HepG2 (cell line): Measurements from ENCODE around the gene BTBD19. TPM values are rescaled to one million over a fixed set of nuclear protein-coding genes. Genes with fewer than 3 reads are reported as not detected.

Experiments used
- HNRNPH1 ChIP-seq: fragments of 200-400 bp; formaldehyde crosslinking; optimal IDR thresholded peaks from 2 replicates; pipeline ENCODE3; 2017; ENCODE audit warnings: mild to moderate bottlenecking, low read depth, low read length
- NBN ChIP-seq: fragments of 450-650 bp; conservative IDR thresholded peaks from 2 replicates; pipeline ENCODE4 v1.6.1; 2017
- RXRA ChIP-seq: sonication (generic); formaldehyde crosslinking; IDR thresholded peaks from 2 replicates; pipeline ENCODE4 v1.5.1; 2020; ENCODE audit warnings: missing genetic modification reagents
- SNRNP70 ChIP-seq: fragments of 200-400 bp; formaldehyde crosslinking; IDR thresholded peaks from 2 replicates; pipeline ENCODE4 v1.6.1; 2017; ENCODE audit warnings: mild to moderate bottlenecking, low read depth, low read length, moderate library complexity
- SRF ChIP-seq: IDR thresholded peaks from 2 replicates; pipeline ENCODE4 v1.6.1; 2011; ENCODE audit warnings: mild to moderate bottlenecking, low read depth, low read length, moderate library complexity
- ZNF124 ChIP-seq: sonication (generic); formaldehyde crosslinking; IDR thresholded peaks from 2 replicates; pipeline ENCODE4 v1.4.0; 2020; ENCODE audit warnings: missing genetic modification reagents
- ZNF235 ChIP-seq: sonication (generic); formaldehyde crosslinking; IDR thresholded peaks from 2 replicates; pipeline ENCODE4 v1.8.1; 2023; ENCODE audit warnings: mild to moderate bottlenecking, missing genetic modification reagents, borderline replicate concordance
- ZSCAN9 ChIP-seq: IDR thresholded peaks from 2 replicates; pipeline ENCODE4 v1.6.1; 2016; ENCODE audit warnings: borderline replicate concordance
- polyA plus RNA-seq, 8 experiments: library from polyadenylated mRNA; depleted of rRNA in 3 of 8; stranded (reverse) in 7 of 8; unstranded in 1 of 8; fragments of >200 nt; fragmentation: Illumina TruSeq in 4 of 8; extraction: Trizol in 4 of 8; gene quantifications; 2 replicates each; pipeline versions ENCODE4 v1.2.1 to v1.2.3, GENCODE V29; 2011 to 2016; ENCODE audit warnings: low read depth in 4 of 8, missing spikeins in 1 of 8, mixed read lengths in 1 of 8; ENCODE audit not compliant: insufficient read depth in 1 of 8
- total RNA-seq, 5 experiments: library from RNA; depleted of rRNA; stranded (reverse); fragments of >200 nt; fragmentation: Illumina TruSeq; extraction: Trizol; gene quantifications; 2 replicates each; pipeline ENCODE4 v1.2.3, GENCODE V29; 2016; ENCODE audit warnings: low read depth in 1 of 5
- TF ChIP-seq, protein P1 (sequence below): sonication (generic); formaldehyde crosslinking; IDR thresholded peaks from 2 replicates; pipeline ENCODE4 v1.4.0; 2020; ENCODE audit warnings: mild to moderate bottlenecking, missing genetic modification reagents
- TF ChIP-seq, protein P2 (sequence below): sonication (generic); formaldehyde crosslinking; IDR thresholded peaks from 2 replicates; pipeline ENCODE4 v1.4.0; 2020; ENCODE audit warnings: missing genetic modification reagents
- TF ChIP-seq, protein P3 (sequence below): sonication (generic); formaldehyde crosslinking; IDR thresholded peaks from 2 replicates; pipeline ENCODE4 v1.8.0; 2022; ENCODE audit warnings: mild to moderate bottlenecking, missing genetic modification reagents, borderline replicate concordance
- TF ChIP-seq, protein P4 (sequence below), 2 experiments: IDR thresholded peaks; 2 replicates each; pipeline ENCODE4 v1.6.1; 2011 to 2012; ENCODE audit warnings: low read length in 2 of 2, borderline replicate concordance in 1 of 2, low read depth in 1 of 2, mild to moderate bottlenecking in 1 of 2, moderate library complexity in 1 of 2
- TF ChIP-seq, protein P5 (sequence below): fragments of 450-650 bp; IDR thresholded peaks from 2 replicates; pipeline ENCODE4 v1.6.1; 2017; ENCODE audit warnings: mild to moderate bottlenecking

The BTBD19 gene
- total and polyA plus RNA-seq, 2 of the 13 experiments (the other 11 are each of a cell fraction or from before 2014, with no cell fraction given), result 2.7 to 6.7 TPM

DNA sequence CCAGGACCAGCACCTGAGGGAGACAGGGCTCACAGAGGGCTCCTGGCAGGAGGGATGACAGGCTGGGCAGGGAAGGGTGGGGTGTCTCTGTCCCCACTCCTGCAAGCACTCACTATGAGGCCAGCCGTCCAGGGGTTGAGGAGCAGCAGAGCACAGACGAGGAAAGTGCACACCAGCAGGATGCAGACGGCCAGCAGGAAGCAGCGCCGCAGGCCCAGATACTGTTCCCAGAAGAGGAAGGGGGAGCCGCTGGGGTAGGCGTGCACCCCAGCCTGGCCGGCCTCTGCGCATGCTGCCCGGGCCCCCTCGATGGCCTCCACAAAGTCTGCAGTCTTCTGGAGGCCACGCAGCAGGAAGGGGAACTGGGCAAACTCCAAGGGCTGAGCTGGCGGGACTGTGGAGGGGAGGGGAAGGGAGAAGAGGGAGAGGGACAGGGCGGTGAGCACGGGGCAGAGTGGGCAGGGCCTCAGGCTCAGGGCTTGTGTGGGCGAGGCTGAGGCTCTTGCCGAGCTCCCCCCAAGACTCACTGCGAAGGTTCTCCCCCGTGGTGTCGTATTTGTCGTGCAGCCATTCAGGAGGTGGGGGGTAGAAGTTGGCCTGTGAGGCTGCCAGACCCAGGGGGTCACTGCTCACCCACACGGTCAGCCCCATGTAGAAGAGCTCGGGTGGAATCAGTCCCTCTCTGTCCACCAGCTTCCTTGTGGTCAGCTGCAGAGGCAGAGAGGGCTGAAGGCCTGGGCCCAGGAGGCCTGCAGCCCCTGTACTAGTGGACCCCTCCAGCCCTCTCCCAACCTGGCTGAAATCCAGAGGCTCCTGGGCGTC lies 18.3 kb downstream of the BTBD19 start (continued):
- TF ChIP-seq, protein P1, sequence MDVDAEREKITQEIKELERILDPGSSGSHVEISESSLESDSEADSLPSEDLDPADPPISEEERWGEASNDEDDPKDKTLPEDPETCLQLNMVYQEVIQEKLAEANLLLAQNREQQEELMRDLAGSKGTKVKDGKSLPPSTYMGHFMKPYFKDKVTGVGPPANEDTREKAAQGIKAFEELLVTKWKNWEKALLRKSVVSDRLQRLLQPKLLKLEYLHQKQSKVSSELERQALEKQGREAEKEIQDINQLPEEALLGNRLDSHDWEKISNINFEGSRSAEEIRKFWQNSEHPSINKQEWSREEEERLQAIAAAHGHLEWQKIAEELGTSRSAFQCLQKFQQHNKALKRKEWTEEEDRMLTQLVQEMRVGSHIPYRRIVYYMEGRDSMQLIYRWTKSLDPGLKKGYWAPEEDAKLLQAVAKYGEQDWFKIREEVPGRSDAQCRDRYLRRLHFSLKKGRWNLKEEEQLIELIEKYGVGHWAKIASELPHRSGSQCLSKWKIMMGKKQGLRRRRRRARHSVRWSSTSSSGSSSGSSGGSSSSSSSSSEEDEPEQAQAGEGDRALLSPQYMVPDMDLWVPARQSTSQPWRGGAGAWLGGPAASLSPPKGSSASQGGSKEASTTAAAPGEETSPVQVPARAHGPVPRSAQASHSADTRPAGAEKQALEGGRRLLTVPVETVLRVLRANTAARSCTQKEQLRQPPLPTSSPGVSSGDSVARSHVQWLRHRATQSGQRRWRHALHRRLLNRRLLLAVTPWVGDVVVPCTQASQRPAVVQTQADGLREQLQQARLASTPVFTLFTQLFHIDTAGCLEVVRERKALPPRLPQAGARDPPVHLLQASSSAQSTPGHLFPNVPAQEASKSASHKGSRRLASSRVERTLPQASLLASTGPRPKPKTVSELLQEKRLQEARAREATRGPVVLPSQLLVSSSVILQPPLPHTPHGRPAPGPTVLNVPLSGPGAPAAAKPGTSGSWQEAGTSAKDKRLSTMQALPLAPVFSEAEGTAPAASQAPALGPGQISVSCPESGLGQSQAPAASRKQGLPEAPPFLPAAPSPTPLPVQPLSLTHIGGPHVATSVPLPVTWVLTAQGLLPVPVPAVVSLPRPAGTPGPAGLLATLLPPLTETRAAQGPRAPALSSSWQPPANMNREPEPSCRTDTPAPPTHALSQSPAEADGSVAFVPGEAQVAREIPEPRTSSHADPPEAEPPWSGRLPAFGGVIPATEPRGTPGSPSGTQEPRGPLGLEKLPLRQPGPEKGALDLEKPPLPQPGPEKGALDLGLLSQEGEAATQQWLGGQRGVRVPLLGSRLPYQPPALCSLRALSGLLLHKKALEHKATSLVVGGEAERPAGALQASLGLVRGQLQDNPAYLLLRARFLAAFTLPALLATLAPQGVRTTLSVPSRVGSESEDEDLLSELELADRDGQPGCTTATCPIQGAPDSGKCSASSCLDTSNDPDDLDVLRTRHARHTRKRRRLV, result peak; percentile 85
- TF ChIP-seq, protein P2, sequence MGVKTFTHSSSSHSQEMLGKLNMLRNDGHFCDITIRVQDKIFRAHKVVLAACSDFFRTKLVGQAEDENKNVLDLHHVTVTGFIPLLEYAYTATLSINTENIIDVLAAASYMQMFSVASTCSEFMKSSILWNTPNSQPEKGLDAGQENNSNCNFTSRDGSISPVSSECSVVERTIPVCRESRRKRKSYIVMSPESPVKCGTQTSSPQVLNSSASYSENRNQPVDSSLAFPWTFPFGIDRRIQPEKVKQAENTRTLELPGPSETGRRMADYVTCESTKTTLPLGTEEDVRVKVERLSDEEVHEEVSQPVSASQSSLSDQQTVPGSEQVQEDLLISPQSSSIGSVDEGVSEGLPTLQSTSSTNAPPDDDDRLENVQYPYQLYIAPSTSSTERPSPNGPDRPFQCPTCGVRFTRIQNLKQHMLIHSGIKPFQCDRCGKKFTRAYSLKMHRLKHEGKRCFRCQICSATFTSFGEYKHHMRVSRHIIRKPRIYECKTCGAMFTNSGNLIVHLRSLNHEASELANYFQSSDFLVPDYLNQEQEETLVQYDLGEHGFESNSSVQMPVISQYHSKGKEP (CRISPR knock-in tag), result no peak
- no peak for TF ChIP-seq SNRNP70
- peak; percentile 59 for TF ChIP-seq RXRA (CRISPR knock-in tag)
- TF ChIP-seq, protein P3, sequence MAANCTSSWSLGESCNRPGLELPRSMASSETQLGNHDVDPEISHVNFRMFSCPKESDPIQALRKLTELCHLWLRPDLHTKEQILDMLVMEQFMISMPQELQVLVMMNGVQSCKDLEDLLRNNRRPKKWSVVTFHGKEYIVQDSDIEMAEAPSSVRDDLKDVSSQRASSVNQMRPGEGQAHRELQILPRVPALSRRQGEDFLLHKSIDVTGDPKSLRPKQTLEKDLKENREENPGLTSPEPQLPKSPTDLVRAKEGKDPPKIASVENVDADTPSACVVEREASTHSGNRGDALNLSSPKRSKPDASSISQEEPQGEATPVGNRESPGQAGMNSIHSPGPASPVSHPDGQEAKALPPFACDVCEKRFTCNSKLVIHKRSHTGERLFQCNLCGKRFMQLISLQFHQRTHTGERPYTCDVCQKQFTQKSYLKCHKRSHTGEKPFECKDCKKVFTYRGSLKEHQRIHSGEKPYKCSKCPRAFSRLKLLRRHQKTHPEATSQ (CRISPR knock-in tag), result no peak
- no peak for TF ChIP-seq NBN
- no peak for TF ChIP-seq SRF
- TF ChIP-seq ZSCAN9, result no peak
- no peak; the same call in 1 of the 2 replicates for TF ChIP-seq ZNF124 (CRISPR knock-in tag)
- TF ChIP-seq, protein P4, sequence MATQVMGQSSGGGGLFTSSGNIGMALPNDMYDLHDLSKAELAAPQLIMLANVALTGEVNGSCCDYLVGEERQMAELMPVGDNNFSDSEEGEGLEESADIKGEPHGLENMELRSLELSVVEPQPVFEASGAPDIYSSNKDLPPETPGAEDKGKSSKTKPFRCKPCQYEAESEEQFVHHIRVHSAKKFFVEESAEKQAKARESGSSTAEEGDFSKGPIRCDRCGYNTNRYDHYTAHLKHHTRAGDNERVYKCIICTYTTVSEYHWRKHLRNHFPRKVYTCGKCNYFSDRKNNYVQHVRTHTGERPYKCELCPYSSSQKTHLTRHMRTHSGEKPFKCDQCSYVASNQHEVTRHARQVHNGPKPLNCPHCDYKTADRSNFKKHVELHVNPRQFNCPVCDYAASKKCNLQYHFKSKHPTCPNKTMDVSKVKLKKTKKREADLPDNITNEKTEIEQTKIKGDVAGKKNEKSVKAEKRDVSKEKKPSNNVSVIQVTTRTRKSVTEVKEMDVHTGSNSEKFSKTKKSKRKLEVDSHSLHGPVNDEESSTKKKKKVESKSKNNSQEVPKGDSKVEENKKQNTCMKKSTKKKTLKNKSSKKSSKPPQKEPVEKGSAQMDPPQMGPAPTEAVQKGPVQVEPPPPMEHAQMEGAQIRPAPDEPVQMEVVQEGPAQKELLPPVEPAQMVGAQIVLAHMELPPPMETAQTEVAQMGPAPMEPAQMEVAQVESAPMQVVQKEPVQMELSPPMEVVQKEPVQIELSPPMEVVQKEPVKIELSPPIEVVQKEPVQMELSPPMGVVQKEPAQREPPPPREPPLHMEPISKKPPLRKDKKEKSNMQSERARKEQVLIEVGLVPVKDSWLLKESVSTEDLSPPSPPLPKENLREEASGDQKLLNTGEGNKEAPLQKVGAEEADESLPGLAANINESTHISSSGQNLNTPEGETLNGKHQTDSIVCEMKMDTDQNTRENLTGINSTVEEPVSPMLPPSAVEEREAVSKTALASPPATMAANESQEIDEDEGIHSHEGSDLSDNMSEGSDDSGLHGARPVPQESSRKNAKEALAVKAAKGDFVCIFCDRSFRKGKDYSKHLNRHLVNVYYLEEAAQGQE (IDR thresholded peaks at IDR 0.05; ENCODE audit: borderline replicate concordance in 1 of 2, low read depth in 1 of 2, low read length in 2 of 2), result no peak; a peak in 1 of 4 replicates
- TF ChIP-seq, protein P5, sequence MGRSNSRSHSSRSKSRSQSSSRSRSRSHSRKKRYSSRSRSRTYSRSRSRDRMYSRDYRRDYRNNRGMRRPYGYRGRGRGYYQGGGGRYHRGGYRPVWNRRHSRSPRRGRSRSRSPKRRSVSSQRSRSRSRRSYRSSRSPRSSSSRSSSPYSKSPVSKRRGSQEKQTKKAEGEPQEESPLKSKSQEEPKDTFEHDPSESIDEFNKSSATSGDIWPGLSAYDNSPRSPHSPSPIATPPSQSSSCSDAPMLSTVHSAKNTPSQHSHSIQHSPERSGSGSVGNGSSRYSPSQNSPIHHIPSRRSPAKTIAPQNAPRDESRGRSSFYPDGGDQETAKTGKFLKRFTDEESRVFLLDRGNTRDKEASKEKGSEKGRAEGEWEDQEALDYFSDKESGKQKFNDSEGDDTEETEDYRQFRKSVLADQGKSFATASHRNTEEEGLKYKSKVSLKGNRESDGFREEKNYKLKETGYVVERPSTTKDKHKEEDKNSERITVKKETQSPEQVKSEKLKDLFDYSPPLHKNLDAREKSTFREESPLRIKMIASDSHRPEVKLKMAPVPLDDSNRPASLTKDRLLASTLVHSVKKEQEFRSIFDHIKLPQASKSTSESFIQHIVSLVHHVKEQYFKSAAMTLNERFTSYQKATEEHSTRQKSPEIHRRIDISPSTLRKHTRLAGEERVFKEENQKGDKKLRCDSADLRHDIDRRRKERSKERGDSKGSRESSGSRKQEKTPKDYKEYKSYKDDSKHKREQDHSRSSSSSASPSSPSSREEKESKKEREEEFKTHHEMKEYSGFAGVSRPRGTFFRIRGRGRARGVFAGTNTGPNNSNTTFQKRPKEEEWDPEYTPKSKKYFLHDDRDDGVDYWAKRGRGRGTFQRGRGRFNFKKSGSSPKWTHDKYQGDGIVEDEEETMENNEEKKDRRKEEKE, result no peak
- TF ChIP-seq HNRNPH1, result no peak
- TF ChIP-seq ZNF235 (CRISPR knock-in tag), result peak; percentile 54; the same call in 1 of the 2 replicates
